ENCODE measurements around the gene CFAP58.

CFAP58 gene

DNA sequence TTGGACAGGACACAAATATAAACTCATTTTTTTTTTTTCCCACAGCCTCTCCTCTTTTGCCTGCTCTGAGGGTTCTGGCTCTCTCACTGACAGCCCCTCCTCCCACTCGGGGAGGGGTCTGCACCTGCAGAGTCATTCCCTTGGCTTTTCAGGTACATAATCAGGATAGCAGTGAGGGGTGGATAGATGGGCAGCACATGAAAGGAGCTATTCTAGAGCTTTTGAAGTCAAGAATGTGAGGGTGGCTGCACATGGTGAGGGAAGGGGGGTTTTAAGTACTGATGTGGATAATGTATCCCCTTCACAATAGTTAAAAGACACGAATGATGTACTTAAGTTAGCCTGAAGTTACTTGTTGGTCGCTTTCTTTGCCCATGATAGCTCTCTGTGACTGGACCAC lies 76.2 kb downstream of the CFAP58 start:
- Histone ChIP-seq H2AFZ (ENCODE audit: low read depth) (no peak overlapping the region), H3K27ac (no peak overlapping the region), H3K4me1 (ENCODE audit: low read depth, poor library complexity, severe bottlenecking) (no peaks in the 10 kb centered on the region), H3K9ac (no peak overlapping the region), H3K27me3 (ENCODE audit: insufficient read depth, low read depth) (no peaks in the 10 kb centered on the region), H3K79me2 (ENCODE audit: insufficient read depth, low read depth) (no peaks in the 10 kb centered on the region), H4K20me1 (ENCODE audit: insufficient read depth) (no peaks in the 10 kb centered on the region), H3K4me2 (no peak overlapping the region), H3K36me3 (ENCODE audit: insufficient read depth) (no peaks in the 10 kb centered on the region), H3K4me3 (IDR thresholded peaks at IDR 0.05; ENCODE audit: insufficient read depth, low read depth, low read length) (no peak overlapping the region)
- TF ChIP-seq CTCF (conservative IDR thresholded peaks at IDR 0.05; ENCODE audit: low read depth, low read length): no peak

DNA sequence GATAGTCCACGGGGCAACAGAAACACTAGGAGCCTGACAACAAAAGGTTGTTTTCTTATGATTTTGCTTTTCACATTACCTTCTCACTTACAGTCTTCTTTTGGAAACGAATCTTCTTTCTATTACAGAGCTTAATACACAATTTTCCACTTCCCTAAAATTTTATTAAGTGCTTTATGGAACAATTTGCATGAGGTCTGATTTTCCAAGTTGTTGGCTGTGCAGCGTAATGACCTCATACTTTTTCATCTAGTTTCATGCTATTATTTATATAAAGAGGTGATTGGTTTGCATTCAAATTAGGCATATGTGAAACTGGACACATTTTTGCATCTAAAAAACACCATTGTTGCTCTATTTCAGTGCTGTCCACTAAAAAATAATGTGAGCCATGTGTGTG lies 76.7 kb downstream of the CFAP58 start:
- no peaks in the 10 kb centered on the region for H3K27me3 ChIP-seq (ENCODE audit: insufficient read depth, low read depth)

DNA sequence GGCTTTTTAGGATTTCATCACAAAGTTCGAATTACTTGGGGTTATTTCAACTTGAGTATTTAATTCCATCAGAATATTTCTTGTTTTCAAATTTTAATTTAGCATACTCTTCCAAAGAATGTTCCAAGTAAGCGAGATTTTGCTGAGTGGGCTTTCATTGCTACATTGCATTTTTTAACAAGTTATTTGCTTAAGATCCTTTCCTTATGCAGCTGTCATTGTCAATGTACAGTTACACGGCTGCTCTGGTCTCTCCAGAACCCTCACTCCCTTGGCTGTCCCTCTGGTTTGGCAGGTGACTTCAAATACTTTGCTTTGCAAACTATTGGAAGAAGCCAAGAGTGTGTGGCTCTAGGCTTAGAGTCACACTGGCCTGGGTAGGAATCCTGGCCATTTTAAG lies 80.0 kb downstream of the CFAP58 start:
- no peak overlapping the region for H3K27ac ChIP-seq
- no peak overlapping the region for H3K4me2 ChIP-seq
- H4K20me1 ChIP-seq (ENCODE audit: insufficient read depth): no peaks in the 10 kb centered on the region
- TF ChIP-seq CTCF (conservative IDR thresholded peaks at IDR 0.05; ENCODE audit: low read depth, low read length): no peak
- no peak overlapping the region for H2AFZ ChIP-seq (ENCODE audit: low read depth)
- no peak overlapping the region for H3K4me3 ChIP-seq (IDR thresholded peaks at IDR 0.05; ENCODE audit: insufficient read depth, low read depth, low read length)
- no peaks in the 10 kb centered on the region for H3K27me3 ChIP-seq (ENCODE audit: insufficient read depth, low read depth)
- H3K79me2 ChIP-seq (ENCODE audit: insufficient read depth, low read depth): no peaks in the 10 kb centered on the region
- no peak overlapping the region for H3K9ac ChIP-seq
- H3K4me1 ChIP-seq (ENCODE audit: low read depth, poor library complexity, severe bottlenecking): no peaks in the 10 kb centered on the region
- H3K36me3 ChIP-seq (ENCODE audit: insufficient read depth): no peaks in the 10 kb centered on the region

More for the DNA sequence above, 76.7 kb downstream of the CFAP58 start:
- Histone ChIP-seq H3K4me2 (no peak overlapping the region), H3K4me3 (IDR thresholded peaks at IDR 0.05; ENCODE audit: insufficient read depth, low read depth, low read length) (no peak overlapping the region), H3K9ac (no peak overlapping the region), H3K27ac (no peak overlapping the region), H3K4me1 (ENCODE audit: low read depth, poor library complexity, severe bottlenecking) (no peaks in the 10 kb centered on the region), H2AFZ (ENCODE audit: low read depth) (no peak overlapping the region), H3K79me2 (ENCODE audit: insufficient read depth, low read depth) (no peaks in the 10 kb centered on the region), H4K20me1 (ENCODE audit: insufficient read depth) (no peaks in the 10 kb centered on the region), H3K36me3 (ENCODE audit: insufficient read depth) (no peaks in the 10 kb centered on the region)
- no peak for TF ChIP-seq CTCF (conservative IDR thresholded peaks at IDR 0.05; ENCODE audit: low read depth, low read length)

DNA sequence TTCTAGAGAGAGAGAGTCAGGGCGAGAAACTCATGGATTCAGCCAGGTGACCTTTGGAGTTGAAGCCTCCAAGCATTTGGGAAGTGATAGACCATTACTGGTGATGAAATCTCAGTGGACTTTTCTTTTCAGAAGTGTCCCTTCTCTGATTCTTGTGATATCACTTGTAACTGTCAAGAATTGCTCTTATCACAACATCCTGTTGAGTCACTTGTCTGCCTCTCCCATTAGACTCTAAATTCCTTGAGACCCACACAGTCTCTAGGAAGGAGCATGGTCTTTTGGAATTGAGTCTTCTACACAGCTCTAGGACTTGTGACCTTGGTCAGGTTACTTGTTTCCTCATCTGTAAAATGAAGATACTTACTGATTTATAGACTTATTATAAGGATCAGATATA lies 81.0 kb downstream of the CFAP58 start:
- Histone ChIP-seq H3K36me3 (ENCODE audit: insufficient read depth) (no peaks in the 10 kb centered on the region), H3K9ac (no peak overlapping the region), H3K27ac (no peak overlapping the region), H4K20me1 (ENCODE audit: insufficient read depth) (no peaks in the 10 kb centered on the region), H3K4me3 (IDR thresholded peaks at IDR 0.05; ENCODE audit: insufficient read depth, low read depth, low read length) (no peak overlapping the region), H3K27me3 (ENCODE audit: insufficient read depth, low read depth) (no peaks in the 10 kb centered on the region), H2AFZ (ENCODE audit: low read depth) (no peak overlapping the region), H3K79me2 (ENCODE audit: insufficient read depth, low read depth) (no peaks in the 10 kb centered on the region), H3K4me2 (no peak overlapping the region), H3K4me1 (ENCODE audit: low read depth, poor library complexity, severe bottlenecking) (no peaks in the 10 kb centered on the region)
- no peak for TF ChIP-seq CTCF (conservative IDR thresholded peaks at IDR 0.05; ENCODE audit: low read depth, low read length)

DNA sequence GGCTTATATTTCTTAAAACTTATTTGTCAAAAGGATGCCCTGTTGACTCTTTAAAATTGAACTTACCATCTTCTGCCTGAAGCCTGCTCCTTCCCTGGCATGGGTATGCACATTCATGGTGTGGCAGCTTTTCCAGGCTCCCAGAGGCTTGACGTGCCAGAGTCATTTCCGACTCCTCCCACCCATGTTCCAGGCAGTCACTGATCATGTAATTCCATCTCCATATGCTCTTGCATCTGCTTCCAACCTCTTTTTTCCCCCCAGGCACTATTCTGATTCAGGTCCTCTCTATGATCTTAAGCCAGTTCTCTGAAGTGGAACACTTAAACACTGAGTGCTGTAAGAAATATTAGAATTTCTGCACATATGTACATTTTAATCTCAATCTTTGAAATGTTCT lies 82.2 kb downstream of the CFAP58 start:
- no peak overlapping the region for H2AFZ ChIP-seq (ENCODE audit: low read depth)
- no peak for TF ChIP-seq CTCF (conservative IDR thresholded peaks at IDR 0.05; ENCODE audit: low read depth, low read length)
- no peak overlapping the region for H3K4me3 ChIP-seq (IDR thresholded peaks at IDR 0.05; ENCODE audit: insufficient read depth, low read depth, low read length)
- no peaks in the 10 kb centered on the region for H3K4me1 ChIP-seq (ENCODE audit: low read depth, poor library complexity, severe bottlenecking)
- H3K27ac ChIP-seq: no peak overlapping the region
- no peaks in the 10 kb centered on the region for H3K27me3 ChIP-seq (ENCODE audit: insufficient read depth, low read depth)
- no peaks in the 10 kb centered on the region for H4K20me1 ChIP-seq (ENCODE audit: insufficient read depth)
- H3K4me2 ChIP-seq: no peak overlapping the region
- H3K9ac ChIP-seq: no peak overlapping the region
- H3K36me3 ChIP-seq (ENCODE audit: insufficient read depth): no peaks in the 10 kb centered on the region
- H3K79me2 ChIP-seq (ENCODE audit: insufficient read depth, low read depth): no peaks in the 10 kb centered on the region
